ENCODE data around the gene GREB1. TPM values are rescaled to one million over a fixed set of nuclear protein-coding genes. Genes with fewer than 3 reads are reported as not detected.

GREB1 gene
- total and polyA plus RNA-seq, 2 of the 4 experiments (the other 2 are of a cell fraction): 0.05 TPM; not detected in 1

DNA sequence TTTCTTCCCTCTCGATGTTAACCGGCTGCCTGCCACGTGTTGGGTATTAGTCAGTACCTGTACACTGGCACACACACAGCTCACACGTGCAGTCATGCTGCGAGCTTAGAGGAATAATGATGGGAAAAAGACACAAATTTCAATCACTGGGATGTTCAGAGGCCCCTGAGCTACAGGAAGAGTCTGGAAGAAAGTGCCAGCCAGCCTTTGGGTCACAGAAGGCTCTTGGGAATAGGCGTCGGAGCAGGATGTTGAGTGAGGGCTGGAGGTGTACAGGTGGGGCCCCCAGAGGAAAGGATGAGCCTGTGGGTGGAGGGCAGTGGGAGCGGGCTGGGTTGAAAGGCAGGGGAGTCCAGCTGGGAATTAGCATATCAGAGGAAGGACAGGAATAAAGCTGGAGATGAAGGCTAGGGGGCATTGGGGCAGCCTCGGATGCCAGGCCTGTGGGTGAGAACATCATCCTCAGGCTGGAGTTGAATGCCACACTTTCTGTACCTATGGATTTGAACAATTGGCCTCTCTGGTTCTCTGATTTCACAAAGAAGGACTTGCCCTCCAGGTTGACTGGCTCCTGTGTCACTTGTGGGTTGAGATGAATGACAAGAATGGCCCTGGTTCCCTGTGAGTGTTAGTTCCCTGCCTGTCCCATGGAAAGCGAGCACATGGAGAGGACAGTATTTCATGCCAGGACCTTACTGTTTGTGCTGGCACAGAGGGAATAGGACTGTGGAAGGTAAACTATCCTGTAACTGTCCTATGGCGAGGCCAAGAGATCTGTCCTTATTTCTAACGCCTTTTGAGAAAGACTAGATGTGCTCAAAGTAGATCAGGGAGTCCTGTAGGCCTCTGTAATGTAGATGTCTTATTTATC lies 40.6 kb downstream of the GREB1 start:
- ChIA-PET POLR2A (ENCODE audit: unreplicated experiment) (no interaction called here), CTCF (interaction anchor here (0.6 to 1.0 kb wide), 3 partner anchors 10 to 211 kb away, joined by 3 to 4 read pairs (median 3); no protein-coding TSS in a partner anchor)
- intact Hi-C loops (cut with micrococcal nuclease) (no loop called here), in situ Hi-C loops (cut with MboI; ENCODE audit: low sequenced_read_pairs) (no loop called here), dilution Hi-C loops (cut with HindIII; ENCODE audit: low sequenced_read_pairs, unreplicated experiment) (no loop called here)
- Histone ChIP-seq H3K9me1 (ENCODE audit: insufficient read depth, low read length) (0 out of 2 replicates have a peak, but pooled peaks cover 9% of the 10 kb centered on the region), H4K8ac (ENCODE audit: low read depth in 2 of 2, low read length in 2 of 2) (0 out of 4 replicates have a peak overlapping the region, but pooled peaks of 1 of the 2 experiments have one; percentile 25), H3K4ac (ENCODE audit: low read depth, low read length) (0 out of 2 replicates have a peak overlapping the region, but pooled peaks have one; percentile 31), H3K36me3 (ENCODE audit: control insufficient read depth, insufficient read depth, low read length) (no peaks in the 10 kb centered on the region), H3K4me3 (ENCODE audit: insufficient read depth, low read depth, low read length) (no peak overlapping the region), H3K18ac (ENCODE audit: low read depth, low read length) (no peak overlapping the region), H3K9ac (ENCODE audit: low read depth, low read length) (no peak overlapping the region), H2BK120ac (ENCODE audit: low read depth, low read length) (no peak overlapping the region), H2AK5ac (ENCODE audit: low read depth, low read length) (no peak overlapping the region), H3K27ac (ENCODE audit: insufficient read depth, low read length) (no peak overlapping the region), H4K91ac (ENCODE audit: insufficient read depth, low read depth, low read length) (peak overlapping the region; percentile 28; the same call in 1 of the 2 replicates), H2AFZ (replicated peaks; ENCODE audit: low read length, poor library complexity) (peak overlapping the region; percentile 14), H2AK9ac (replicated peaks; ENCODE audit: low read depth, low read length, poor library complexity) (peak overlapping the region; percentile 56), H3K14ac (replicated peaks; ENCODE audit: low read depth, low read length) (no peak overlapping the region), H2BK20ac (ENCODE audit: low read depth, low read length) (no peak overlapping the region), H3K56ac (ENCODE audit: extremely low read depth, insufficient read depth, low read length) (no peak overlapping the region), H4K5ac (ENCODE audit: low read depth, low read length) (no peak overlapping the region), H3K4me1 (ENCODE audit: control insufficient read depth, insufficient read depth, low read length) (peaks cover 7% of the 10 kb centered on the region), H3K27me3 (ENCODE audit: control insufficient read depth, insufficient read depth, low read length) (peaks cover 23% of the 10 kb centered on the region), H3K79me1 (ENCODE audit: low read depth in 1 of 2, low read length in 2 of 2) (no peaks in the 10 kb centered on the region), H3K9me3 (ENCODE audit: control insufficient read depth, insufficient read depth, low read length) (no peaks in the 10 kb centered on the region), H2BK5ac (ENCODE audit: low read depth, low read length, poor library complexity, severe bottlenecking) (no peak overlapping the region), H3K23ac (ENCODE audit: low read depth, low read length) (no peak overlapping the region), H4K20me1 (ENCODE audit: insufficient read depth, low read length) (no peaks in the 10 kb centered on the region), H3K4me2 (ENCODE audit: low read depth, low read length) (peak overlapping the region; percentile 3; the same call in 1 of the 2 replicates), H2BK15ac (ENCODE audit: low read depth, low read length) (peak overlapping the region; percentile 53; the same call in 1 of the 3 replicates)
- DNase-seq (peak; percentile 36), ATAC-seq (ENCODE audit: low read depth) (no peak)
- BruUV-seq (replicated peaks): no TSS peak
- TF ChIP-seq CHD1 (IDR thresholded peaks at IDR 0.05; ENCODE audit: low read depth, low read length) (no peak), BHLHE40 (IDR thresholded peaks at IDR 0.05; ENCODE audit: low read depth, low read length) (peak; percentile 49; the same call in 1 of the 2 replicates)
- TF ChIP-seq, protein P1, sequence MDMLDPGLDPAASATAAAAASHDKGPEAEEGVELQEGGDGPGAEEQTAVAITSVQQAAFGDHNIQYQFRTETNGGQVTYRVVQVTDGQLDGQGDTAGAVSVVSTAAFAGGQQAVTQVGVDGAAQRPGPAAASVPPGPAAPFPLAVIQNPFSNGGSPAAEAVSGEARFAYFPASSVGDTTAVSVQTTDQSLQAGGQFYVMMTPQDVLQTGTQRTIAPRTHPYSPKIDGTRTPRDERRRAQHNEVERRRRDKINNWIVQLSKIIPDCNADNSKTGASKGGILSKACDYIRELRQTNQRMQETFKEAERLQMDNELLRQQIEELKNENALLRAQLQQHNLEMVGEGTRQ (IDR thresholded peaks at IDR 0.05; ENCODE audit: low read depth, low read length): 0 out of 2 replicates have a peak, but pooled peaks have one; percentile 21
- WGBS, 2 experiments (ENCODE audit: extremely low coverage in 2 of 2, insufficient read length in 1 of 2): 86% methylated on average over 2 of the region's 12 CpGs; no CpG with 5 or more reads in 1 of the 2 experiments

All from IMR-90 (cell line).